Glutamatergic neuron (in vitro differentiated cells): Measurements from ENCODE around the gene KAT6B. TPM values are rescaled to one million over a fixed set of nuclear protein-coding genes. Genes with fewer than 3 reads are reported as not detected.

Source experiments
- DNase-seq: peaks from one replicate; pipeline ENCODE4 v3.0.0; 2022
- H3K27ac Mint-ChIP-seq: one replicate; pipeline ENCODE4 v1.8.0; 2020; ENCODE audit warnings: mild to moderate bottlenecking, mixed read lengths, inconsistent platforms; ENCODE audit not compliant: unreplicated experiment
- H3K27me3 Mint-ChIP-seq: one replicate; pipeline ENCODE4 v1.8.0; 2020; ENCODE audit warnings: mild to moderate bottlenecking, moderate library complexity, mixed read lengths, inconsistent platforms; ENCODE audit not compliant: unreplicated experiment
- H3K36me3 Mint-ChIP-seq: one replicate; pipeline ENCODE4 v1.8.0; 2020; ENCODE audit warnings: mild to moderate bottlenecking, mixed read lengths, inconsistent platforms; ENCODE audit not compliant: unreplicated experiment
- H3K4me1 Mint-ChIP-seq: one replicate; pipeline ENCODE4 v1.8.0; 2020; ENCODE audit warnings: mild to moderate bottlenecking, low read depth, mixed read lengths, inconsistent platforms; ENCODE audit not compliant: unreplicated experiment
- H3K4me3 Mint-ChIP-seq: one replicate; pipeline ENCODE4 v1.8.0; 2020; ENCODE audit warnings: mild to moderate bottlenecking, mixed read lengths, inconsistent platforms; ENCODE audit not compliant: unreplicated experiment
- H3K9me3 Mint-ChIP-seq: one replicate; pipeline ENCODE4 v1.8.0; 2020; ENCODE audit warnings: mild to moderate bottlenecking, moderate library complexity, mixed read lengths, inconsistent platforms; ENCODE audit not compliant: unreplicated experiment
- total RNA-seq: library from RNA; stranded (reverse); fragmentation: NEBNext Ultra II Directional; extraction: Animal tissue kit (Norgen Biotek cat#: 25700); gene quantifications from one replicate; pipeline ENCODE4 v1.2.1, GENCODE V29; 2021; ENCODE audit not compliant: unreplicated experiment
- TF ChIP-seq, protein P1 (sequence below): fragments of 200-600 bp; sonication (generic); IDR thresholded peaks from one replicate; pipeline ENCODE4 v1.5.0; 2021; ENCODE audit not compliant: partially characterized antibody, unreplicated experiment

Gene KAT6B
- total RNA-seq, 1 donor from 2014 or later, result 75.3 TPM

DNA sequence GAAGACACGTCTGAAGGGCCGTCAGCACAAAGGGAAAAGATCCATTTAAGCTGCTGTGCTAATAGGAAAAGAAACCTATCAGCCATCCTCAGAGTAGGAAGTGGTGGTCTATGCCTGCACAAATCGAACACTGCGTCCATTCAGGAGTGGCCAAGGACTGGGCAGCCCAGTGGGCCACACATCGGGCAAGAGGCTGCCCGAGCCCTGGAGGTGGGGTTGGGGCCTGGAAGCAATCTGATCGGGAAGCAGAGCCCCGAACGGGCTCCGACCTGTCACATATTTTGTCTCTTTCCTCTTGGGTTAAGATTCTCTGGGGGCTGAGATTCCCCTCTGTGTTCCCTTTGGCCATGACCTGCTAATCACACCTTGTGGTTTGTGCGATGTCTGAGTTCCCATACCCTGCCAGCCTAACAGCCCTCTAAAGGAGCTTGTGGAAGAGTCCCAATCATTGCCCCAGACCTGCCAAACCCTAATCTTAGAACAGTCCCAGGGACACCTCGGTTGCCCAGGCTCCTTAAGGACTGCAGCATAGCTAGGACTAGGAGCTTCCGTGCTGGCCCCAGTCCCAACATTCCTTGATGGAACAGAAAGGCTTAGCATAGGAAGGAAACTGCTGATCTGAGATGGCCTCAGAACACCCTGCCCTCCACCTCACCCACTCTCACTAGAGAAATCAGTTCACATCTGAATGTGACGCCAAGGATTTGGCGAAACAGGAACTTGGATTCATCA, 207.2 kb downstream of the KAT6B start:
- Mint-ChIP-seq H3K36me3 (peaks cover 38% of the 10 kb centered on the region), H3K9me3 (peaks cover 13% of the 10 kb centered on the region), H3K4me3 (no peak overlapping the region), H3K4me1 (peaks cover 22% of the 10 kb centered on the region), H3K27ac (no peak overlapping the region), H3K27me3 (peaks cover 25% of the 10 kb centered on the region)
- TF ChIP-seq, protein P1, sequence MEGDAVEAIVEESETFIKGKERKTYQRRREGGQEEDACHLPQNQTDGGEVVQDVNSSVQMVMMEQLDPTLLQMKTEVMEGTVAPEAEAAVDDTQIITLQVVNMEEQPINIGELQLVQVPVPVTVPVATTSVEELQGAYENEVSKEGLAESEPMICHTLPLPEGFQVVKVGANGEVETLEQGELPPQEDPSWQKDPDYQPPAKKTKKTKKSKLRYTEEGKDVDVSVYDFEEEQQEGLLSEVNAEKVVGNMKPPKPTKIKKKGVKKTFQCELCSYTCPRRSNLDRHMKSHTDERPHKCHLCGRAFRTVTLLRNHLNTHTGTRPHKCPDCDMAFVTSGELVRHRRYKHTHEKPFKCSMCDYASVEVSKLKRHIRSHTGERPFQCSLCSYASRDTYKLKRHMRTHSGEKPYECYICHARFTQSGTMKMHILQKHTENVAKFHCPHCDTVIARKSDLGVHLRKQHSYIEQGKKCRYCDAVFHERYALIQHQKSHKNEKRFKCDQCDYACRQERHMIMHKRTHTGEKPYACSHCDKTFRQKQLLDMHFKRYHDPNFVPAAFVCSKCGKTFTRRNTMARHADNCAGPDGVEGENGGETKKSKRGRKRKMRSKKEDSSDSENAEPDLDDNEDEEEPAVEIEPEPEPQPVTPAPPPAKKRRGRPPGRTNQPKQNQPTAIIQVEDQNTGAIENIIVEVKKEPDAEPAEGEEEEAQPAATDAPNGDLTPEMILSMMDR, result no peak
- DNase-seq, result no peak

DNA sequence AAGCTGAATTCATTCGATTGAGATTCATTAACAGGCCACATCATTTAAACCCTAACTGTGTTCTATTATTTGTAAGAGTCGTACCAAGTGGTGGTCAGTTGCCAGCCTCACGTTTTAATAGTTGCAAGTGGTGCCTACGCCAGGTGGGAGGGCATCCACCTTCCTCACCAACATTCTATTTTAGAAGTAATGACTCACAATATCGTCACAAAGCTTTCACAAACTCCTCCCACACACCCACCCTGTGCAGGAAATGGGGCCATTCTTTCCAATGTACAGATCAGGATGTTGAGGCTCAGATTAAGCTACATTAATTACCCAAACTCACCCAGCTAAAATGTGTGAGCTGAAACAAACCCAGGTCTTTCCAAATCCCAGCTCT, 207.7 kb downstream of the KAT6B start:
- Mint-ChIP-seq H3K27ac (no peak overlapping the region), H3K9me3 (peaks cover 11% of the 10 kb centered on the region), H3K27me3 (peaks cover 23% of the 10 kb centered on the region)

DNA sequence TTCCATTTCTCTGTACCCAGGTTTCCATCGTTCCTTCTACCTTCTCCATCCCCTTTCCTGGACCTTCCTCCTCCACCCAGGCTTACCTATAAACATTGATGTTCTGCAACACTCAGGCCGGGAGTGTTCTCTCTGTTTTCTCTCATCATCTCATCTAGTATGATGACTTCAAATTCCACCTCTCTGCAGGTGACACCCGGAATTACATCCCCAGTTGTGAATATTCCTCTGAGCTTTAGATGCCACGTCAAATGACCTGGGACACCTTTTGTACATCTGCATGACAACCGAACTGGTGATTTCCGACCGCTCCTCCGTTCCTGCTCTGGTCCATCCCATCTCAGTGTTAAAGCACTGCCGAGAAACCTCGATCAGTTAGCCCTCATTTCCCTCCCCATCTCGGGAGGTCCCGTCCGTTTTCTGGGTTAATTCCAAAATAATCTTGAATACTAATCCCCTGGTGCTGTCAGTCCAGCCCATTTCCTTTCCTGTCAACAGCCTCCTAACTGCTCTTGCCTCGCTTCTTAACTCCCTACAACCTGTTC, 208.4 kb downstream of the KAT6B start:
- TF ChIP-seq, protein P1, result no peak
- H3K4me1 Mint-ChIP-seq, result peaks cover 14% of the 10 kb centered on the region
- no peak overlapping the region for H3K4me3 Mint-ChIP-seq
- DNase-seq, result no peak
- peaks cover 18% of the 10 kb centered on the region for H3K27me3 Mint-ChIP-seq
- H3K9me3 Mint-ChIP-seq, result peaks cover 8% of the 10 kb centered on the region
- peaks cover 26% of the 10 kb centered on the region for H3K36me3 Mint-ChIP-seq
- H3K27ac Mint-ChIP-seq, result no peak overlapping the region

More for the DNA sequence above, 207.7 kb downstream of the KAT6B start:
- peaks cover 32% of the 10 kb centered on the region for H3K36me3 Mint-ChIP-seq
- DNase-seq, result no peak
- H3K4me1 Mint-ChIP-seq, result peaks cover 21% of the 10 kb centered on the region
- TF ChIP-seq, protein P1, result no peak
- no peak overlapping the region for H3K4me3 Mint-ChIP-seq

GRCh38 chr10:75035975-75036708, 209.7 kb downstream of the KAT6B start:
- TF ChIP-seq, protein P1, result no peak
- no peak overlapping the region for H3K27ac Mint-ChIP-seq
- peak overlapping the region; percentile 28 for H3K4me3 Mint-ChIP-seq
- DNase-seq, result peak; percentile 44
- peaks cover 19% of the 10 kb centered on the region for H3K36me3 Mint-ChIP-seq
- H3K9me3 Mint-ChIP-seq, result peaks cover 2% of the 10 kb centered on the region
- H3K4me1 Mint-ChIP-seq, result peaks cover 7% of the 10 kb centered on the region
- peaks cover 9% of the 10 kb centered on the region for H3K27me3 Mint-ChIP-seq
